NB4 (cell line): ENCODE measurements around the gene ZNF670.

ENCODE experiments used
- DNase-seq: peaks from one replicate; pipeline ENCODE4 v3.0.0; 2010; ENCODE audit warnings: low read depth
- H3K4me3 ChIP-seq: one replicate; pipeline ENCODE4 v1.5.1; 2011; ENCODE audit warnings: mild to moderate bottlenecking, low read depth, low read length, moderate library complexity
- CTCF ChIP-seq: IDR thresholded peaks from one replicate; pipeline ENCODE4 v1.5.1; 2012; ENCODE audit warnings: low read depth, low read length
- MAX ChIP-seq: IDR thresholded peaks from 2 replicates; pipeline ENCODE4 v1.6.1; 2011; ENCODE audit warnings: low read depth, low read length
- MYC ChIP-seq: IDR thresholded peaks from 2 replicates; pipeline ENCODE4 v1.6.1; 2011; ENCODE audit warnings: low read depth, low read length
- POLR2A ChIP-seq: IDR thresholded peaks from 2 replicates; pipeline ENCODE4 v1.6.1; 2011; ENCODE audit warnings: mild to moderate bottlenecking; ENCODE audit not compliant: insufficient read length; ENCODE audit errors: extremely low read depth

ZNF670 gene

GRCh38 chr1:247084771-247085170, 6.2 kb upstream of the ZNF670 start:
- no peak for DNase-seq
- TF ChIP-seq CTCF (no peak), MYC (no peak), POLR2A (no peak), MAX (no peak)
- H3K4me3 ChIP-seq: no peak overlapping the region

- peak; percentile 78 for DNase-seq
- H3K4me3 ChIP-seq: peak overlapping the region; percentile 89
- TF ChIP-seq MYC (no peak), POLR2A (no peak), CTCF (no peak), MAX (no peak)
These were observed 697 bp upstream of the ZNF670 start for GRCh38 chr1:247079141-247079874.

- H3K4me3 ChIP-seq: peak overlapping the region; percentile 89
- TF ChIP-seq POLR2A (no peak), MYC (no peak), MAX (no peak), CTCF (no peak)
- DNase-seq: peak; percentile 61
These were observed 744 bp downstream of the ZNF670 start for GRCh38 chr1:247077876-247078257.

- peak; percentile 27 for DNase-seq
- TF ChIP-seq MAX: no peak
- 0 out of 2 replicates have a peak, but pooled peaks have one; percentile 5 for TF ChIP-seq MYC
- peak overlapping the region; percentile 89 for H3K4me3 ChIP-seq
These were observed 1.4 kb downstream of the ZNF670 start for GRCh38 chr1:247077213-247077612.

GRCh38 chr1:247070645-247071044, 8.0 kb downstream of the ZNF670 start:
- DNase-seq: no peak
- TF ChIP-seq MAX: no peak
- H3K4me3 ChIP-seq: no peak overlapping the region

GRCh38 chr1:247064304-247064703, 14.3 kb downstream of the ZNF670 start:
- no peak overlapping the region for H3K4me3 ChIP-seq
- TF ChIP-seq POLR2A: no peak
- TF ChIP-seq MYC: no peak
- TF ChIP-seq CTCF: no peak
- TF ChIP-seq MAX: no peak
- DNase-seq: no peak

GRCh38 chr1:247060771-247061170, 17.8 kb downstream of the ZNF670 start:
- H3K4me3 ChIP-seq: no peak overlapping the region
- no peak for DNase-seq
- TF ChIP-seq CTCF: no peak
- TF ChIP-seq MYC: no peak
- TF ChIP-seq MAX: no peak
- TF ChIP-seq POLR2A: no peak
